NCI-H2107 treated with DMSO at 0.1 percent for 48 hours (cell line): ENCODE data around the gene TMEM184B.
"Not testable (repeated sequence)": the region's sequence is repeated elsewhere in the genome, so short reads cannot be mapped to it uniquely, and the experiment has no call there.

Experiments used
- DNase-seq: peaks from one replicate; lab custom pipeline; 2025; ENCODE audit not compliant: unreplicated experiment; lab: John Stamatoyannopoulos, UW

TMEM184B gene

DNA sequence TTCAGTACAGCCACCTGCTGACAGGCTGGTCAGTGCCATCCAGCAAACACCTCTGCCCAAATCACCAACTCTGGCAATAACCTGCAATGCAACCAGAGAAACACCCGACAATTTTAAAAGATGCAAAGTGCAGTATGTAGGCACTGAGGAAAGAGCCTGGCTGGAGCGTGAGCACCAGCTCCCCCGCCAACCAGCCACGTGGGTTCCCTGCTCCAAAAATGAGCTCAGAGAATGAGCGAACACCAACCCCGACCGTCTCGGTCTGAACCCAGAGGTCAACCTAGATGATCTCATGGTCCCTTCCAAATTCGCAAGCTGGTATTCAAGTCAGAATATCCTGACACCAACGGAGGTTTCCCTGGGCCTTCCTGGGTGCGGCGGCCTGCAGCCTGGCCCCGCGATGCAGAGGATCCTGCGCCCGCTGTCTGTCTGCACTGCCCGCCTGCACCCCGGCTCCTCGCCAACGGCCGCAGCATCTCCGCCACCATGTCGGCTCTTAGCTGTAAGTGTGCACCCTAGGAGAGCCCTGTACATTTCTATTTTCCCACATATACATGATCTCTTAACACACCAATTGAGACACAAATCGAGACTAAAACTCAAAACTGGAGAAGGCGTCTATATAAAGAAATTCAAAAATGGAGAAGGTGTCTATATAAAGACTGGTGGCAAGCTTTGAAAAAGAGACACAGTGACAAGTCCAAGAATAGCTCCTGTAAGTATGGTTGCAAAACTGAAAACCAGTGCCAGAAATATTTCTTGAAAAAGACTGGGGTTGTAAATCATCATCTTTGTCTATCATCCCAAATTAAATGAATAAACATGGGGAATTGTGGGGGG, 22.8 kb downstream of the TMEM184B start:
- no peak for DNase-seq

DNA sequence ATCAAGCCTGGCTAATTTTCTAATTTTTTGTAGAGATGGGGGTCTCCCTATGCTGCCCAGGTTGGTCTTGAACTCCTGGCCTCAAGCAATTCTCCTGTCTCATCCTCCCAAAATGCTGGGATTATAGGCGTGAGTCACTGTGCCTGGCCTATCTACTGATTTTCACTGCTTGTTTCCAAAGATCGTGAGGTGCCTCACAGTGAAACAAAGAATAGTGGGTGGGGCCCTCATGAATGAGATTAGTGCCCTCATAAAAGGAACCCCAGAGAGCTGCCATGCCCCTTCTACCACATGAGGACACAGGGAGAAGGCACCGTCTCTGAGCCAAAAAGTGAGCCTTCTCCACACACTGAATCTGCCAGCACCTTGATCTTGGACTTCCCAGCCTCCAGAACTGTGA, 23.5 kb downstream of the TMEM184B start:
- DNase-seq, result no peak

DNA sequence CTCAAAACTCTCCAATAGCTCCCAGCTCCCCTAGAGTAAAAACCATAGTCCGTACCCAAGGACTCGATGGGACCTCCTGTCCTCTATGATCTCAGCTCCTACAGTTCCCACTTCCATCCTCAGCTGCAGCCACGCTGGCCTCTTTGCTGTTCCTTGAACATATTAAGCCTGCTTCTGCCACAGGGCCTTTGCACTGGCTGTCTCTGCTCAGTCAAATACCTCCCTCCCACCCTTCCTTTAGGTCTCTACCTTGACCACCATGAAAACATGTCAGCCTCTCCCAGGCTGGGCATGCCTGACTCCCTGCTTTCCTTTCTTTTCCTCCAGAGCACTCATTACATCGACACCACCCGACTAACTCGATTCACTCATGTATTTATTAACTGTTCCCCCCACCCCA, 24.5 kb downstream of the TMEM184B start:
- DNase-seq, result no peak

DNA sequence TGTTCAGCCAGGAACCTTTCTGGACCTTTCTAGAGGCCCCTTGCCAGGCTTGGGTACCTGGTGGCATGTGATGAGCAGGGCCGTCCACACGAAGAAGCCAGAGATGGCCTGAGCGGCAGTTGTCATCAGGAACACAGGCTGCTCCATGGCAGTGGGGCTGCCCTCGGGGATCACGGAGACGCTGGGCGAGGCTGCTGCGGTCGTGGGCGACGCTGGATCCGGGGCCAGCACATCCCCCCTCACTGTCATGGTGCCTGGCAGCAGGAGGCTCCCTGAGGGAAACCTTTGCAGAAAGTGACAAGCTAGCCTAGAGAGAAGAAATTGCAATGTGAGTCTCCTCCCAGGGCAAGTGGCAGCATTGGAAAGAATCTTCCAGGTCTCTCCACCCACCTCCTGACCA, 25.1 kb downstream of the TMEM184B start:
- no peak for DNase-seq

DNA sequence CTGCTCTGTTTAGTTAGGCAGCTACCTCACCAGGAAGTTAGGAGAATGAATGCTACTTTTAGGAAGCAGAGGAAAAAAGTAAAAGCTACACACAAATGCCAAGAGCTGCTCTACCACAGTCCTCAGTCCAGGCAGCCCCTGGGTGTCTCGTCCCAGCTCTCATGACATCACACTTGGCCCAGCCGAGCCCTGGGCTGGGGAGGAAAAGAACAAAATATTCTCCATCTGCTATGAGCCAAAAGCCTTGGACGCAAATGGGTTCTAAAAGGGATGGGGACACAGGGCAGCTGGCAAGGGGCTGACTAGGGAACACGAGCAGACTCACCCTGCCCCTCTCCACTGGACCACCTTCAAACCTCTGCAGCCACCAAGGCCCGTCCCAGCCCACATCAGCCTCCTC, 26.1 kb downstream of the TMEM184B start:
- DNase-seq, result no peak

DNA sequence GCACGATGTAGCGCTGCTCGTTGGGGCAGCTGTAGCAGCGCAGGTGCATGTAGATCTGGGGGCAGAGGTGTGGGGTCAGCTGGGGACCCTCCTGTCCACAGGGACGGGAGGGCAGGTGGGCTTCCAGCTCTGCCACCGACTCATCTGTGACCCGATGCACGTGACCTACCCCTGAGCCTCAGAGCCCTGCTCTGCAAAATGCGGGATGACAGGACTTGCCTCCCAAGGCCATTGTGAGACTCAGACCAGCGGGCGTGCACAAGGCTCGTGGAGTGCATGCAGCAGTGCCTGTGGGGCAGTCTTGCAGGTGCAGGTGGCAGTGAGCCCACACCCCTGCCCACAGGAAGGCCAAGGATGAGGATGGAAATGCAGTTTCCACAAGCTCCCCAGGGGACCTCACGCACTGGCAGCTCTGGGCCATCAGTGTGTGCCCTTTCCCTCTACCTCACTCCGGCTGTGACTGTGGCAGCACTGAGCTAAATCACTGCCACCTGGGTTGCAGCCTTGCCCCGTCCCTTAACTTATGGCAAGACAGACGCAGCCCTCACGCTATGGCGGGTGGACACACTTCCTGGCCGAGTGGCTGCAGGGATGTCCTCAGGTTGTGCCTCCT, 26.7 kb downstream of the TMEM184B start:
- no peak for DNase-seq

DNA sequence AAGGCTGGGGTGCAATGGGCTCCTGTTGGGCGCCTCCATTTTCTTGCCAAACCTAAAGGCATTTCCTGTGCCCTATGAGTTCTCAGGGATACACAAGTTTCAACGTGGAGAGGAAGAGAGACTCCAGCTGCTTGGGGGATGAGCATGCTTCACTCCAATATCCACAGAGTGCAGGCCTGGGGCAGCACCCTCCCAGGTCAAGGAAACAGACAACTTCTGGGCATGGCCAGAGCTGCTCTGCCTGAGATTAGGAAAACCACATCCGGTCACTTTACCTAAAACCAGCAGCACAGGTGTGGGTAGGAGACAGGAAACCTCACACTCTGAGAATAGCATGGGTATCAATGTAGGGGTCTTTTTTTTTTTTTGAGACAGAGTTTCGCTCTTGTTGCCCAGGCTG, 28.7 kb downstream of the TMEM184B start:
- DNase-seq, result no peak

DNA sequence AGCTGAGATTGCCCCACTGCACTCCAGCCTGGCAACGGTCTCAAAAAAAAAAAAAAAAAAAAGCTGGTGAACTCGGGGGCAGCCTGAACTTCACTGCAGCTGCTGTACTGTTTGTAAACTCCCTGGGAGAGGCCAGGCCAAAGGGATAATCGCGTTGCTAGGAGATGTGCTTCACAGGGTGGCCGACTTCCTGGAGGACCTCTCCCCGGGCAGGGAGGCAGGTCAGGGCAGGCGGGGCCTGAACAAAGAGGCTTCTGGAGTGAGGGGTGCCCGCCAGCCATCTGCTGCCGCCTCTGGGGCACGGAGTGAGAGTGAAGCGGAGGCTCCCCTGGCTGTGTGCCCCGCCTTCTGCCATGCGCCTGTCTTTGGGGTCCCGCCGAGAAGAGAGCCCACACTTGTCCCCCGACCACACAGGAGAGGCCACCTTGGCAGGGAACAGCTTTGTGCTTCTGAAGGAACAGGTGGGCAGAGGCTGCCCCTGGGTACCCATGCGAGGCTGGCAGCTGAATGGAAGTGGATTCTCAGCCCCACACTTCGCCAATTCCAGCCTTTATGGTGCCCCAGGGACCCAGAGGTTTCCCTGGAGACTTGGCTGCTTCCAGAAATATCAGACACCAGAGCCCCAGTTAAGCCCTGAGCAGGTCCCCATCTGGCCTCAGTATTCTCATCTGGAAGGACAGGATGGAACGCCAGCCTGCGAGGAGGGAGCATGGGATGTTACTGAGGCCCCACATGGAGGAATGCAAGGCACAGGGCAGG, 29.6 kb downstream of the TMEM184B start:
- DNase-seq, result peak; percentile 72

DNA sequence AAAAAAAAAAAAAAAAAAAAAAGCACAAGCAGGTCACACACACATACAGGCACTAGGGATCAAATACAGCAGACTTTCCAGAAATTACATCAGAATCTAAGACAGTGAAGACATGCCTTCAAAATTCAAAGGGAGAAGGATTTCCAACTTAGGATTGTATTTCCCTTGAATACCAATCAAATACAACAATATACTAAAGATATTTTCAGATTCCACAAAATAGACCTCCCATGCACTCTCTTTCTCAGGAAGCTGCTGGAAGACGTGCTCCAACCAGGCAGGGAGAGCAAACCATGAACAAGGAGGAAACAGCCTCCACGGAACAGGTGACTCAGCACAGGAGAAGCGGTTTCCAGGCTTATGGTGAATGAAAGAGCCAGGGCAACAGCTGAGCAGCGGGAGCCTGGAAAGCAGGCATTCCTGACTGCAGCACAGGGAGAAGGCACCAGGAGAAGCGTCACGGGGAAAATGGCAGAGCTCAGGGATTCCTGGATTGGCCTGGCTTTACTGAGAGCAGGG, 32.0 kb downstream of the TMEM184B start:
- DNase-seq, result peak; percentile 63

DNA sequence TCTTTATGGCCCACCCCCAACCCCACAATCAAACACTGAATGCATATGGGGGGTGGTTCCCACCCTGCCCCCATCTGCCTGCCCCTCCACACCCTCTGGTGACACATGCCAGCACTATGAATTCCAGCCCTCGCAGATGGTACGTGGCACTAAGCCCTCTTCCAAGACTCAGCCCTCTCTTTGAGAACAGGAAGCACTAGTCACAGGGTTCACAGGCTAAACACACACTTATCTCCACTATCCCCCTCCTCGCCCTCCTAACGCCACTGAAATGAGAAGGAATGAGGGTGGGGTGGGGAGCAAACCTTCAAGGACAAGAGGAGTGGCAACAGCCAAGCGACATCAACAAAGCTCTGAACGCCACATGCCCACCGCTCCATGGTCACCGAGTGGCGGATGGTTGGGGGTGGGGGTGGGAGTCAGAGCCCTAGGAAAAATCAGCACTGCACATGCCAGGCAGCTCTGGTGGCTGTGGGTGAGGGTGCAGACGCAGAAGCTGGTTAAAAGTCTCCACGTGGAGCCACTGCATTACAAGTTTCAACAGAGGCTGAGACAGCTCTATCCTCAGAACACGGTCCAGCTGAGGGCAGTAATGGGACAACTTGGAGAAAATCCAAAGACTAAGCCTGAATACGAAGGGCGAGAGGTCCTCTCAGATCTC, 33.6 kb downstream of the TMEM184B start:
- no peak for DNase-seq

DNA sequence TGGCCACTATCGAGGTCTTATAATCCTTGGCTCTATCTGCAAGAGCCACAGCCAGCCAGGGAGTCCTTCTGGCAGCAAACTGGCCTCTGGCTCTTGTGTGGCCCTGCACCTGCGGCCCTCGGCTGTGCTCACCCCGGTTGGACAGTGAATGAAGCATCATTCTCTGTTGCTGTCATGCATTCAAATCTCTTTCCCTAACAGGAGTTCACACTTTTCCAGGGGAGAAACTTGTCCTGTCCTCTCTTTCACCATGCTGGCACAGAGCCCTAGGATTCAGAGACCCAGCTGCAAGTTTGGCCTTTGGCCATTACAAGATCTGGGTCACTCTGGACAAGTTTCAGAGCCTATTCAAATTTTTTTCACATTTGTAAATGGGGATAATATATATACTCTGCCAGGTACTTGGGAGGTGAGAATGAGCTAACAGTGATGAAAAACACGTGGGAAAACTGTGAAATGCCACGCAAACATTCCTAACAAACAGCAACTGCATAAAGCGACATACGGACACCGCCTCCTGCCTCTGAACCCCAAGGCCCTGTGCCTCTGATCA, 34.2 kb downstream of the TMEM184B start:
- no peak for DNase-seq

DNA sequence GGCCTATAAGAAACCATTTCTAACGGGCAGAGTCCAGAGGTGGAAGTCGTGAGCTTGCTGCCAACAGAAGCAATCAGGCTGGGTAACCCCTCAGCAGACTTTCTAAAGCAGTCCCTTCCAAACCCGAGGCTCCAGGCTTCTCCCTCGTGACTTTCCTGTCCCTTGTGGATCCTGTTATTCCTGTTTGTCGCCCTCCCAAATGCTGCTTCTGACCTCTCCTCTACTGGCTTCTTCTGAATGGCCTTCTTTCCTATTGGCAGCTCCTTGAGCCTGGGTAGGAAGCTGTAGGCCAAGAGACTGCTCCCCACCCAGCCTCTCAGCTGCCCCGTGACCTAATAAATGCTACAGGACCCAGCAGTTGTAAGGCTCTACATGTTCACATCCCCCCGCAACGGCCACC, 36.0 kb downstream of the TMEM184B start:
- DNase-seq, result no peak

DNA sequence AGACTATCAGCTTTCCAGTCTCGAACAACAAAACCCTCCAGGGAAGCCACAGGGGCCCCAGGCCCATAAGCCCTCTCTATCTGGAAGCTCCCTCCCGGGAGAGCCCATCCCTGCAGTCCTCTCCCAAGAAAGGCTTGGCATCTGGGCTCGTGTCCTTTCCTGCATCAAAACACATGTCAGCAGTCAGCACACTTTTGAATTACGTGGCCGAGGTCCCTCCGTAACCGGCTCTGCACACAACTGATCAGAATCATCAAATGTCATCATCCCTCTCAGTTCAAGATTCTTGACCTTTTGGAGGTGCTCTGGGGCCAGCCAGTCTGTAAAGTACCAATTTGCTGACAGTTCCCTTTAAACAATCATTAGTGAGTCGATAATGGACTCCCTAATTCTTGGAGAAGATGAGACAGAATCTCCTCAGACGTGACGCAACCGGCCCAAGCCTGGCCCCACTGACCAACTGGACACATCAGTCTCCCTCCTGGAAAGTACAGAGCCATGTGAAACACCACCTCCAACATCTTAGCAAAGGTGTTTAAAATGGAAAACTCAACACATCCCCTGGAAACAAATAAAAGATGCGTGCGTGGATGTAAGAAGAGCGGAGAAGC, 37.5 kb downstream of the TMEM184B start:
- no peak for DNase-seq

DNA sequence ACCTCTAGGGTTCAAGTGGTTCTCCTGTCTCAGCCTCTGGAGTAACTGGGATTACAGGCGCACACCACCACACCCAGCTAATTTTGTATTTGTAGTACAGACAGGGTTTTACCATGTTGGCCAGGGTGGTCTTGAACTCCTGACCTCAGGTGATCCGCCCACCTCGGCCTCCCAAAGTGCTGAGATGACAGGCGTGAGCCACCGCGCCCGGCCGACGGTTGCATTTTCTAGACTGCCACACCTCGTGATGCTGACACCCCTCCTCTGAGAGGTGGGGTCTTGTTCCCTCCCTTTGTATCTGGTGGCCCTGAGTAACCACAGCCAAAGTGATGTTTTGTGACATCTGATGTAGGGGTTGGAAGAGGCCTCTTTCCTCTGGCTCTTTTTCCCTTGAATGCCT, 39.0 kb downstream of the TMEM184B start:
- not testable (repeated sequence) for DNase-seq

DNA sequence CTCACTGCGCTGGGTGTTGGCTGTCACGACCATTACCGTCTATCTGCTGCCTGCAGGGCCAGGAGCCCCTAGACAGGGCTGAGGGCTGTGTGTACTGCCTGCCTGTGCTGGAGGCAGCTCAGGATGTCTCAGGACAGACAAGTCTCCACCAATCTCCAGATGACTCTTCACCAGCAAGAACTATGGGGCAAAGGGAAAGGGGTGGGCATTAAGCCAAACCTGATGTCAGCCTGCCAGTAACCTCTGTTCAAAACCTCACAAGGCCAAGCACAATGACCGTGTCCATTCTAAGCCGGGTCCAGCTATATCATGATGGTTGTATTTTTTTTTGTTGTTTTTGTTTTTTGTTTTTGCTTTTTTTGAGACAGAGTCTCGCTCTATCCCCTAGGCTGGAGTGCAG, 39.4 kb downstream of the TMEM184B start:
- no peak for DNase-seq

DNA sequence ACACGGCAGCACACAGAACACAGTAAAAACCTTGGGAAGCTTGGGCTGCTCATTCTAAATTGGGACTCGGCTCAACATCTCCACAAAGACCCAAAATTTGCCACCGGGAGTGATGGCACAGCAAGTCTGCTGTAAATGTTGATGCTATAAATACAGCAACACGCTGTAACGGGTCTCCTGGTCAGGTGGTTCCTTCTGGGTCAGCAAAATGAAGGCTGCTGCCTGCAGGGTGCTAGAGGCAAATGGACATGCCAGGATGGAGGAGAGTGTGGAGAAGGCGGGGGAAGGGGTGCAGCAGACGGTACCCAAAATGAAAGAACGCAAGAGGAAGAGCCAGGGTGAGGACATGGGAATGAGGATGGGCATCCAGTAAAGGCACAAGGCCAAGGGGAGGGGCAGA, 40.6 kb downstream of the TMEM184B start:
- no peak for DNase-seq

DNA sequence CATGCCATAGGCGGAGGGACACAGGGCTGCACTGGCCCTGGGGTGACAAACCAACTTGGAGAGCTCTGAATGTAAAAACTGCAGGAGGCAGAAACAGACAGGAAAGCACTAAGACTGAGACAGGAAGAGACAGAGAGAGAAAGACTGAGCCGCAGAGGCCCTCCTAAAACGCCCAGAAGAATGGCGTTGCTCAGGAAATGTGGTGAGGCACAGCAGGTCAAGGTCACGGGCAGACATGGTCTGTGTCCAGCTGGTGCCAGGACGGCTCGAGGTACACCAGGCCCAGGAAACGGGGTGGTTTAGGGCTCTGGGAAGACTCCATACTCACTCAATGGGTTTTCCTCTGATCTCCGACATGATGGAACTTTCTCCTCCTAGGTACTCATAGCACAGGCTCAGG, 41.9 kb downstream of the TMEM184B start:
- DNase-seq, result no peak

DNA sequence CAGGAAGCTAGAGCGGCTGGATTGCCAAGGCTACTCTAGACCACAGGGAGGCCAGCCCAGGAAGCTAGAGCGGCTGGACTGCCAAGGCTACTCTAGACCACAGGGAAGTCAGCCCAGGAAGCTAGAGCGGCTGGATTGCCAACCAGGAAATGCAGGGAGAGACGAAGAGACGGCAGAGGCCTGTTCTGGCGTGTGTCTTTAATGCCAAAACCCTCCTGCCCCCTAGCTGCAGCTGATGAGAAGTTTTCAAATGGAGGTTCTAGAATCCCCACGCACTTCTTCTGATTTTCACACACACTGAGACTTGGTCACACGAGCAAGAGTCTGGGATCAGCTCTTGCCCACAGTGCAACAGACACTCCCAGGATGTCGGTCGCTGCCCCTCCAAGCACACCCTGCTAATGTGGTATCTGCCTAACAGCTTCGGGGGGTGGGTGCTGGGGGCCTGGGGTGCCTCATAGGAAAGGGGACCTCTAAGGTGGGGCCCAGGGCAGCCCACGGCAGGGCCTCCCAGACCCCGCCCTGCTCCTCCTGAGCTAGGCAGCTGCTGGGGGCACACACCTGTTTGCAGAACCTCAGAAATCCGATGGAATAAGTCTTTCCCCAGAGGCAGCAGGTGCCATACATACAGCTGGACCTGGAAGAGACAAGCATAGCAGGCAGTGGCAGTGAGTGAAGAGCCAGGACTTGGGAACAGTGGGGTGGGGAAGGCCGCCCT, 42.5 kb downstream of the TMEM184B start:
- peak; percentile 29 for DNase-seq

DNA sequence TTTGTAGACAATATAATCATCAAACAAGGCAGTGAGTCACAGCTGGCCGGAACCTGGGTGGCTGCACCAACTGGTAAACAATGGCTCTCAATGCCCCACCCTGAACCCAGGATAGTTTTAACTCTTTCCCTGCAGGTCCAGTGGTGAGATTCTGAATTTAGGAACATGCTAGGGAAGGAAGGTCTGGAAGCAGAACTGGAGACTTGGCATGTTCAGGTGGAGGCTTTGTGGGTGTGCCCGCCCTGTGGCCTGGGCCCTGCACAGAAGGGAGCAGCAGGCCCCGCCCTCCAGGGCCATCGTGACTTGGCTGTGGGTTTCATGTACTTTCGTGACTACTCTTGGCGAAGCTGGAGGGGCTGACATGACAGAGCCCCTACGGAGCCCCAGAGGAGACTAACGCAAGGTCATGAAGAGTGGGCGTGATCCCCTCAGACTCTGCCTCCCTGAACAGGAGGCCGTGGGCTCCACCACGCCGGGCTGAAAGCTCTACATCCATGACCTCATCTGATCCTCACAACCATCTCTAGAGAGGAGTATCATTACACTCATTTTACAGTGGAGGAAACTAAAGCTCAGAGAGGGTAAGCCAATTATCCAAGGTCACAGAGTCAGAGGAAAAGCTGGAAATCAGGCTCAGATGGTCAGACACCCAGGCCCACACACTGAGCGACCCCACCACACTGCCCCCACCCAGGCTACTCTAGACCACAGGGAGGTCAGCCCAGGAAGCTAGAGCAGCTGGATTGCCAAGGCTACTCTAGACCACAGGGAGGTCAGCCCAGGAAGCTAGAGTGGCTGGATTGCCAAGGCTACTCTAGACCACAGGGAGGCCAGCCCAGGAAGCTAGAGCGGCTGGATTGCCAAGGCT, 43.7 kb downstream of the TMEM184B start:
- no peak for DNase-seq
